ENCODE data around the gene TTC16.

Gene TTC16

GRCh38 chr9:127714951-127715469 is 869 bp upstream of the TTC16 start:
- DNase-seq (ENCODE audit: insufficient read length, low spot score) (peak; percentile 43), FAIRE-seq (peak; percentile 76)
- TF ChIP-seq PAX5 (IDR thresholded peaks at IDR 0.05; ENCODE audit: insufficient read depth, low read length, severe bottlenecking) (no peak), POU2F2 (IDR thresholded peaks at IDR 0.05; ENCODE audit: low read depth, low read length) (no peak), TAF1 (IDR thresholded peaks at IDR 0.05; ENCODE audit: low read depth, low read length) (no peak), POLR2A (IDR thresholded peaks at IDR 0.05; ENCODE audit: low read depth, low read length) (no peak), SPI1 (IDR thresholded peaks at IDR 0.05; ENCODE audit: low read depth, low read length) (no peak), POLR2AphosphoS5 (IDR thresholded peaks at IDR 0.05; ENCODE audit: low read depth, low read length) (no peak)

GRCh38 chr9:127716412-127716811 is 533 bp downstream of the TTC16 start:
- no peak for TF ChIP-seq POU2F2 (IDR thresholded peaks at IDR 0.05; ENCODE audit: low read depth, low read length)
- TF ChIP-seq POLR2AphosphoS5 (IDR thresholded peaks at IDR 0.05; ENCODE audit: low read depth, low read length), result no peak
- no peak for TF ChIP-seq SPI1 (IDR thresholded peaks at IDR 0.05; ENCODE audit: low read depth, low read length)
- TF ChIP-seq POLR2A (IDR thresholded peaks at IDR 0.05; ENCODE audit: low read depth, low read length), result no peak
- no peak for TF ChIP-seq PAX5 (IDR thresholded peaks at IDR 0.05; ENCODE audit: insufficient read depth, low read length, severe bottlenecking)
- no peak for TF ChIP-seq TAF1 (IDR thresholded peaks at IDR 0.05; ENCODE audit: low read depth, low read length)
- DNase-seq (ENCODE audit: insufficient read length, low spot score), result no peak
- FAIRE-seq, result no peak

DNA sequence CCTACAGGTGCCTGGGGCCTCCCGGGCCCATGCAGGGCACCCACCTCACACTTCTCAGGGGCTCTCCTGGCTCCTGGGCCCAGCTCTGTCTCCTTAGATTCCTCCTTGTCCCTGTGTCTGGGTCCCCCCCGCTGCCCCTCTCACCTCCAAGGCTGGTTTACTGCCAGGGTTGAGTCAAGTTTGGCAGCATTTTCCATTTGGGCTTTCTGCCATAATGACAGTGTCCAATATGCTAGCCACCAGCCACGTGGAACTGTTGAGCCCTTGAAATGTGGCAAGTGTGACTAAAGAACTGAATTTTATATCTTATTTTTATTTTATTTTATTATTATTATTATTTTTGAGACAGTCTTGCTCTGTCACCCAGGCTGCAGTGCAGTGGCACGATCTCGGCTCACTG is 1.9 kb downstream of the TTC16 start:
- no peak for TF ChIP-seq POU2F2 (IDR thresholded peaks at IDR 0.05; ENCODE audit: low read depth, low read length)
- TF ChIP-seq POLR2A (IDR thresholded peaks at IDR 0.05; ENCODE audit: low read depth, low read length), result no peak
- TF ChIP-seq TAF1 (IDR thresholded peaks at IDR 0.05; ENCODE audit: low read depth, low read length), result no peak
- TF ChIP-seq SPI1 (IDR thresholded peaks at IDR 0.05; ENCODE audit: low read depth, low read length), result no peak
- DNase-seq (ENCODE audit: insufficient read length, low spot score) (no peak), FAIRE-seq (no peak)

DNA sequence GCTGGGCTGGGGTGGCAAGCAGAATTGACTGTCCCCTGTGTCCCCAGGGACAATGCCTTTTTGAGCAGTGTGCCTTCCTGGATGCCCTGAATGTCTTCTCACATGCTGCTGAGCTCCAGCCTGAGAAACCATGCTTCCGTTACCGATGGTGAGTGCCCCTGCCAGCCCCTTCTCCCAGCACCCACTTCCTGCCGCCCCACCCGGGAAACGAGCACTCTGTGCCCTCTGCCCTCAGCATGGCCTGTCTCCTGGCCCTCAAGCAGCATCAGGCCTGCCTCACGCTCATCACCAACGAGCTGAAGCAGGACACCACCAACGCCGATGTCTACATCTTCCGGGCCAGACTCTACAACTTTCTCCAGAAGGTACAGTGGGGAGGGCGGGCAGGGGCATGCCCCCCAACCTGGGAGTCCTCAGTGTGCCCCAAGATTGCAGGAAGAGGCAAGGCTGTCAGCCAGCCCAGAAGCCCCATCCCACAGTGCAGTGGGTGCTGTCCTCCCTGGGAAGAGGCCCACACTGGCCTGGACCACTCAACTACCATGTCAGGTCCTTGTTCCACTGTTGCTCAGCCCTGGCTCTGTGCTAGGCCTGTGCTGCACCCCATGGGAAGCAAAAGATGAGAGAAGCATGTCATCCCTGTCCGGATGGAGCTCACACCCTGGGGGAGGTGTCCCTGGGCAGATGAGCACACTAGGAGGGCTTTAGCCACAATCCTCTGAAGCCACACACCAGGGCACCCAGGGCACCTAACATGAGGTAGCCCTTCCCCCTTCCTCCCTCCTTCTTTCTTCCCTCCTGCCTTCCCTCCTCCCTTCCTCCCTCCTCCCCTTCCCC is 4.4 kb downstream of the TTC16 start:
- no peak for FAIRE-seq

GRCh38 chr9:127720865-127721227 is 5.0 kb downstream of the TTC16 start:
- DNase-seq (ENCODE audit: insufficient read length, low spot score) (no peak), FAIRE-seq (no peak)
- TF ChIP-seq PAX5 (IDR thresholded peaks at IDR 0.05; ENCODE audit: insufficient read depth, low read length, severe bottlenecking) (no peak), POLR2AphosphoS5 (IDR thresholded peaks at IDR 0.05; ENCODE audit: low read depth, low read length) (no peak), SPI1 (IDR thresholded peaks at IDR 0.05; ENCODE audit: low read depth, low read length) (no peak), POU2F2 (IDR thresholded peaks at IDR 0.05; ENCODE audit: low read depth, low read length) (no peak), TAF1 (IDR thresholded peaks at IDR 0.05; ENCODE audit: low read depth, low read length) (no peak), POLR2A (IDR thresholded peaks at IDR 0.05; ENCODE audit: low read depth, low read length) (no peak)

More for the DNA sequence above, 4.4 kb downstream of the TTC16 start:
- DNase-seq (ENCODE audit: insufficient read length, low spot score), result no peak
- TF ChIP-seq PAX5 (IDR thresholded peaks at IDR 0.05; ENCODE audit: insufficient read depth, low read length, severe bottlenecking) (no peak), POLR2AphosphoS5 (IDR thresholded peaks at IDR 0.05; ENCODE audit: low read depth, low read length) (no peak), SPI1 (IDR thresholded peaks at IDR 0.05; ENCODE audit: low read depth, low read length) (no peak), POU2F2 (IDR thresholded peaks at IDR 0.05; ENCODE audit: low read depth, low read length) (no peak), TAF1 (IDR thresholded peaks at IDR 0.05; ENCODE audit: low read depth, low read length) (no peak), POLR2A (IDR thresholded peaks at IDR 0.05; ENCODE audit: low read depth, low read length) (no peak)

- no peak for FAIRE-seq
- DNase-seq (ENCODE audit: insufficient read length, low spot score), result no peak
- TF ChIP-seq PAX5 (IDR thresholded peaks at IDR 0.05; ENCODE audit: insufficient read depth, low read length, severe bottlenecking), result no peak
Measured at GRCh38 chr9:127721391-127721821, 5.5 kb downstream of the TTC16 start.

GRCh38 chr9:127722055-127722745 is 6.3 kb downstream of the TTC16 start:
- TF ChIP-seq TAF1 (IDR thresholded peaks at IDR 0.05; ENCODE audit: low read depth, low read length) (no peak), PAX5 (IDR thresholded peaks at IDR 0.05; ENCODE audit: insufficient read depth, low read length, severe bottlenecking) (no peak), POLR2AphosphoS5 (IDR thresholded peaks at IDR 0.05; ENCODE audit: low read depth, low read length) (no peak), POU2F2 (IDR thresholded peaks at IDR 0.05; ENCODE audit: low read depth, low read length) (no peak), POLR2A (IDR thresholded peaks at IDR 0.05; ENCODE audit: low read depth, low read length) (no peak), SPI1 (IDR thresholded peaks at IDR 0.05; ENCODE audit: low read depth, low read length) (no peak)
- DNase-seq (ENCODE audit: insufficient read length, low spot score) (no peak), FAIRE-seq (no peak)

DNA sequence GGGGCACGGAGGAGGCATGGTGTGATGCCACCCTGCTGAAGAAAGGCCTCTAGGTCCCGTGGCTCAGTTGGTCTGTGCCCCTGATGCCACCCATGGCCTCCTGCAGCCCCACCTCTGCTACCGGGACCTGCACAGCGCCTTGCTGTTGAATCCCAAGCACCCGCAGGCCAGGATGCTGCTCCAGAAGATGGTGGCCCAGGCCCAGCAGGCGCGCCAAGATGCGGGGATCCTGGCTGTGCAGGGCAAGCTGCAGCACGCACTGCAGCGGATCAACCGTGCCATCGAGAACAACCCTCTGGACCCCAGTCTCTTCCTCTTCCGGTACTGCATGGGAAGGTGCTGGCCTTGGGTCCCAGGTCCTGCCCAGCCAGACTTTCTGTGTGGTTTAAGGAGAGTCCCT is 7.1 kb downstream of the TTC16 start:
- FAIRE-seq (no peak), DNase-seq (ENCODE audit: insufficient read length, low spot score) (no peak)
- TF ChIP-seq POLR2A (IDR thresholded peaks at IDR 0.05; ENCODE audit: low read depth, low read length), result no peak
- TF ChIP-seq SPI1 (IDR thresholded peaks at IDR 0.05; ENCODE audit: low read depth, low read length), result no peak
- TF ChIP-seq POLR2AphosphoS5 (IDR thresholded peaks at IDR 0.05; ENCODE audit: low read depth, low read length), result no peak
- no peak for TF ChIP-seq PAX5 (IDR thresholded peaks at IDR 0.05; ENCODE audit: insufficient read depth, low read length, severe bottlenecking)
- no peak for TF ChIP-seq TAF1 (IDR thresholded peaks at IDR 0.05; ENCODE audit: low read depth, low read length)
- no peak for TF ChIP-seq POU2F2 (IDR thresholded peaks at IDR 0.05; ENCODE audit: low read depth, low read length)

- TF ChIP-seq SPI1 (IDR thresholded peaks at IDR 0.05; ENCODE audit: low read depth, low read length), result no peak
- TF ChIP-seq POU2F2 (IDR thresholded peaks at IDR 0.05; ENCODE audit: low read depth, low read length), result no peak
- no peak for TF ChIP-seq POLR2AphosphoS5 (IDR thresholded peaks at IDR 0.05; ENCODE audit: low read depth, low read length)
- TF ChIP-seq PAX5 (IDR thresholded peaks at IDR 0.05; ENCODE audit: insufficient read depth, low read length, severe bottlenecking), result no peak
- TF ChIP-seq TAF1 (IDR thresholded peaks at IDR 0.05; ENCODE audit: low read depth, low read length), result no peak
- no peak for TF ChIP-seq POLR2A (IDR thresholded peaks at IDR 0.05; ENCODE audit: low read depth, low read length)
- FAIRE-seq, result no peak
Measured at GRCh38 chr9:127723444-127723843, 7.6 kb downstream of the TTC16 start.

More at GRCh38 chr9:127723444-127723843, 7.6 kb downstream of the TTC16 start:
- DNase-seq (ENCODE audit: insufficient read length, low spot score), result no peak

Data from GM12891 (cell line).